GM18873 (cell line): ENCODE data around the gene USP40.

Experiments used
- ATAC-seq: cut with Tn5 transposase; IDR thresholded peaks from one replicate; pipeline ENCODE4 v1.9.1; 2021; ENCODE audit warnings: mild to moderate bottlenecking, moderate library complexity, moderate number of reproducible peaks; ENCODE audit not compliant: unreplicated experiment, low FRiP score

USP40 gene

DNA sequence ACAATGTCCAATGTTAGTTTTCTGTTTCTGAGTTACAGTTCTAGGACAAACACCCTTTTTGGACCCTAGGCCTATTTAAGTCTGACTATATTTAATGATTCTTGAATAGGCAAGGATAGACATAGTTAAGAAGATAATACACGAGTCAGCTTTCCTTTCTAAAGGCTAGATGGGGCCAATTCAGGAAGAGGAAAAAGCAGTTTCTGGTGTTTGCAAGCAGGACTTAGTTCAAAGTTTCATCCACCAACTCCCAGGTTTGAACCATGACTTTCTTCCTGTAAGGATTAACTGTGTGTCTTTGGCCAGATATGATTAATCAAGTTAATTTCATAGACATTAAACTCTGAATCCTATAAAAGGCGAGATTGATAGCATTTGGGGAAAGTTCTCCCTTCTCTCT, 66.7 kb downstream of the USP40 start:
- no peak for ATAC-seq

DNA sequence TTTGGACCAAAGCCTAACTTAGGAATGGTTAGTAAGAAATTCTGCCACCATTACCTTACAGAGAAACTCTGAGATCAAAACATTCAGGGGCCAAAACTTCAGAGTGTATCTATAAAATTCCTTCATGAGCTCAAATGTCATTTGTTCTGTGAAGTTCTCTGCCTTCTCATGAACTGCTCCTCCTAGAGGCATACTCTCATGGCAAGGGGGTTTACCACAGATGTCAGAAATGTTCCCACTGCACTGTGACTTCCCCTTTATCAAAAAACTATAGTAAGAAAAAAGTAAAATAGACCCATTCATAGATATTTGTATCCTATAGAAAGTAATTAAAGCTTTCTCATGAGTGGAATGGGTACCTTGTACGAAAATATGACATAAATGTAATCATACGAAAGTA, 68.5 kb downstream of the USP40 start:
- no peak for ATAC-seq

DNA sequence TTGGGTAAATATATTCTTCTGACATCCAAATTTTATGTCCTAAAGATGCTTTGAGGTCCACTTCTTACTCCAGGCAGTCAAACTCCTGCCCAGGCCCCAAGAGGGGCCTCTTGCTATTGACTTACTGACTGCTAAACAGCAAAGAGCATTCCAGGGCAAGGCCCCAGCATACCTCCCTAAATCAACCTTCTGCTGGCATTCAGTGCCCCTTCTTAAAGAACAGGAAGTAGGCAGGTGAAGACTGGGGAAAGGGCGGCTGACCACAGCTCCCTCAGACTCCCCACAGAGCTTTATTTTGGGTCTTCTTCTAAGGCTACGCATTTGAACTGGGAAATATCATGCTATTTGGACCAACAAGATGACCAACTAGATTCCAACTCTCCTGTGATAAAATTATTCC, 68.9 kb downstream of the USP40 start:
- ATAC-seq, result no peak

DNA sequence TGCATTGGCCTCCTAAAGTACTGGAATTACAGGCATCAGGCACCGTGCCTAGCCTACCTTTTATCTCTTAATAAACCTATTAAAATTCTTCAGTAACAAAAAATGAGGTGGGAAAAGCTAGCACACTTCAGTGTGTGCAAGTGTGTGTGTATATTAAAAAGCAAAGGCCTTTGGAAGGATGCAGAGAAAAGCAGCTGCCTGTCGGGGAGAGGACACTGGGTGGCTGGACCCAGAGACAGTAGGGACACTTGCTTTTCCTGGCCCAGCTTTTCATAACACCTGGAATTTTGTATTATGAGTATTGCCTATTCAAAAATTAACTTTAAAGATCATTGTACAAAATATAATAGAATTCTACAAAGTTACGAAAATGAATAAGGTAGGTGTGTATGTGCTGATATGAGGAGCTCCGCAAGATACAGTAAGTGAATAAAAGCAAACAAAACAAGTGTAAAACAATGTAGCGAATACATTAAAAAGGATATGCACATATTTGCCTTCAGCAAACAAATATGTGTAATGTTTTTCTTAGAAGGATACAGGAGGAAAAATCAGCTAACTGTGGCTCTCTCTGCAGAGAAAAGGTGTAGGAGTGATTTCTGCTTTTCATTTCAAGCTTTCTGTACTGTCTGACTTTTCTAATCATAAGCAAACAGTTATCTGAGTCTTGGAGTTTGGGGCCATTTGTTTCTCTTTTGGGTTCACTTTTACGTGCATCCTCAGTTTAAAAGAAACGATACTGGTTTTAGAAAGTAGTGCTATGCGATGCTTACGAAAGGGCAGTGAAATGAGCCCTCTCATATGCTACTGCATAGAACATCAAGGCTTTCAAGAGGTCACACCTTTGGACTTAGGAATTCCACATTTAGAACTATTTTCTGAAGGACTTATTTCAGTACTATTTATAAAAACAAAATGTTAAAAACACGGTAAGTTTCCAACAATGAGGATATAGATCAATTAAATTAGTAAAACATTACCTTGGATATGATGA, 70.8 kb downstream of the USP40 start:
- ATAC-seq, result no peak

DNA sequence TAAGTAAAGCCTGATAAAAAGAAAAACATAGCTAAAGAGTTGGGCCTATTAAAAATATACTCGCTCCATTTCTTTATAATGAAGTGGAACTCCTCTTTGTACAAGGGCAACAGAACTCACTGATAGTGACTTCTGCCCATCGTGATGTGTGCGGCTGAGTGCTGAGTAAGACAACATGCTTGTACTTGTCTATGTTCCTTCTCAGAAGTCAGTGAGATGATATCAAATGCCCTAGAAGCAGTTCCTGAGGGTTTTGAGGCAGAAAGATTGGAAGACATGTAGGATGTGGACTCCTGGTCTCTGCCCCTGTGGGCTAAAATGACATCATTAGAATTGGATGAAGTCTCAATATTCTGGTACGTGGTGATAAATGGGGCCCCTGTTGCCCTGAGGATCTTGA, 73.8 kb downstream of the USP40 start:
- ATAC-seq, result no peak

DNA sequence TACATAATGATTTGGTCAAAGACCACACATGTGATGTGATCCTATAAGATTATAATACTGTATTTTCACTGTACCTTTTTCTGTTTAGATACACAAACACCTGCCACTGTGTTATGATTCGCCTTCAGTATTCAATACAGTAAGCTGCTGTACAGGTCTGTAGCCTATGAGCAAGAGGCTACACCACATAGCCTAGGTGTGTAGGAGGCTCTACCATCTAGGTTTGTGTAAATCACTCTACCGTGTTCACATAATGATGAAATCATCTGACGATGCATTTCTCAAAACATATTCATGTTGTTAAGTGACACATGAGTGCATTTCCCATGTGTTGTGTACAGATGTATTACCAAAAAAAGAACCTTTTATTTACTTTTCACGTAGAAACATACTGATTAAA, 74.5 kb downstream of the USP40 start:
- ATAC-seq, result no peak

DNA sequence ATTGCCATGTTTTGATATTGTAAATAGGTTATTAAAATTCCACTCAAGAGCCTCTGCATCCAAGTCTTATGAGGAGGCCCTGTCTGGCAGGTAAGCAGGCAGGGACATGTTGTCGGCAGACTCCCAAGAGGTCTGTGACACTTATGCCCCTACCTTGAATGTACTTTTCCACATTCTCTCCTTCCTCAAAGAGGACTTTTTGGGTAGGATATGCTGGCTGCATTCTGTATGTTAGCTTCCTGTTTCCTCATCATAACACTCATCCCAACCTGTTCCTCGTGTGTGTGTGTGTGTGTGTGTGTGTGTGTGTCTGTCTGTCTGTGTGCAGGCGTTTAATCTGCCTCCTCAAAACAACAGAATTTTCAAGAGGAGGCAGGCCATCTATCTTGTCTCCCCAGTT, 75.3 kb downstream of the USP40 start:
- ATAC-seq, result no peak

DNA sequence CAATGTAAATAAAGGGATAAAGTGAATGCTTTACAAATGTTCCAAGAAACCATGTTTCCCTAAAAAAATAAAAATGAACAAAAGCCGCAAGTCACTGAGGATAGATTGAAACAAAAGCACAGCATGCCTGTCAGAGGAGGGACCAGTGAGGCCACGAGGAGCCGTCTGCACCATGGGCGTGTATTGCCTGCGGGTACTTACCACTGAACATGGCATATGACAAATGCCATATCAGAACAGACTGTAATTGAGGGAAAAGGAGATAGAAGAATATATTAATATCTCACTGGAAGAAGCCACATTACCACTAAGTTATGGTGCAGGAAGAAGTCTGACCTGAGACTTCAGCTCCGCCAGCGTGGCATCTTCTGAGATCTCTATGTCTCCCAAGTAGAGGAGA, 75.8 kb downstream of the USP40 start:
- ATAC-seq, result no peak

DNA sequence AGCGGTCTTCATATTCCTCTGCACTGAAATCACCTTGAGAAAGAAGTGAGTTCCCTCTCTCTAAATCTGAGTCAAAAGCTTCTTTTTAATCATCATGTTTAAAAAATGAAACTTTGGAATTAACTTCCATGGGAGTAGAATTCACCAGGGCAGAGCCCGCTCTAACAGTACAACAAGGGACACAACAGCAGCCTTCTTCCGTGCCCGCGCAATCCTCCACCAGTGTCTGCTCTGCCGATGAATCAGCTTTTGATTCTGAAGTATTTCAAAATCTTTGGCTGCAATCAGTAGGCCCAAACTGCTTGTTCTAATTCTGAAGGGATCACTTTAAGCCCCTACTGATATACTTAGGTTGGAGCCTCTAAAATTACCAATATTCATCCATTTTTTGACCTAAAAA, 76.9 kb downstream of the USP40 start:
- no peak for ATAC-seq

DNA sequence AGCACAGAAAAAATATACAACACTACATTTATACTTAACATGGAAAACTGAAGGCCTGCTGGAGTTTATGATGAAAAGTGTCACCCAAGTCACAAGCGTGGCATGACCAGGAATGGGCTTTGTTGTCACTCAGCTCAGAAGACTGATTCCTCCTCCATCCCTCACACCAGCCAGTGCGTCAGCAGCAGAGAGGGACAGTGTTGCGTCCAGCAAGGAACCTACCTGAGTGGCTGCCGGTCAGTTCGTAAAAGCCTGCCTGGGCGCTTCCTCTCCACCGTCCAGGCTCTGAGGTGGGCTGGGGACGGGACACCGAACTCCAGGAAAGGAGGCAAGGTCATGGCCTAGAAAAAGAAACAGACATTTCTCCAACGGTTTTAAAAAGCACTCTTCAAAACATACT, 77.4 kb downstream of the USP40 start:
- ATAC-seq, result no peak

DNA sequence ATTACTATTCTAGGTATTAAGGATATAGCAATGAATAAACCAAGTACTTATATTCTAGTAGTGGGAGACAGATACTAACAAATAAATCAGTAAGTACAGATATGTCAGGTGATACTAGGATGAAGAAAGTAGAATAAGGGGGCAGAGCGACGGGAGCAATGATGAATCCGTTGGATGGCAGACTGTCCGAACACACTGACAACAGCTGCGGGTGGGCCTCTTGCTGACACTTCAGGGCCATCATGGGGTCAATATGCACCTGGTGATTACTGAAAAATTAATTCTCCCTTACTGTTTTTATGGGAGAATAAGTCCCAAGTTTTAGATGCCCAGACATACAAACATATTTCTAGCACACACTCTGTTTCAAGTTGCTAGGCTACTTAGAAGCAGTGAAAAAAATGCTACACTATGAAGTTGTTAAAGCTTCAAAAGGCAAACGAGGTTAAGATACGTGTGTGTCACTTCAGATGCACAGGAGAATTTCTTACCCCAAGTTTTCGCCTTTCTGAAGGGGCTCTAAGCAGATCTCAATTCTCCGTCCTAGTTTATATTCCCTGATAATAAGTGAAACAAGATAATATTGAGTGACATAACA, 78.7 kb downstream of the USP40 start:
- no peak for ATAC-seq

DNA sequence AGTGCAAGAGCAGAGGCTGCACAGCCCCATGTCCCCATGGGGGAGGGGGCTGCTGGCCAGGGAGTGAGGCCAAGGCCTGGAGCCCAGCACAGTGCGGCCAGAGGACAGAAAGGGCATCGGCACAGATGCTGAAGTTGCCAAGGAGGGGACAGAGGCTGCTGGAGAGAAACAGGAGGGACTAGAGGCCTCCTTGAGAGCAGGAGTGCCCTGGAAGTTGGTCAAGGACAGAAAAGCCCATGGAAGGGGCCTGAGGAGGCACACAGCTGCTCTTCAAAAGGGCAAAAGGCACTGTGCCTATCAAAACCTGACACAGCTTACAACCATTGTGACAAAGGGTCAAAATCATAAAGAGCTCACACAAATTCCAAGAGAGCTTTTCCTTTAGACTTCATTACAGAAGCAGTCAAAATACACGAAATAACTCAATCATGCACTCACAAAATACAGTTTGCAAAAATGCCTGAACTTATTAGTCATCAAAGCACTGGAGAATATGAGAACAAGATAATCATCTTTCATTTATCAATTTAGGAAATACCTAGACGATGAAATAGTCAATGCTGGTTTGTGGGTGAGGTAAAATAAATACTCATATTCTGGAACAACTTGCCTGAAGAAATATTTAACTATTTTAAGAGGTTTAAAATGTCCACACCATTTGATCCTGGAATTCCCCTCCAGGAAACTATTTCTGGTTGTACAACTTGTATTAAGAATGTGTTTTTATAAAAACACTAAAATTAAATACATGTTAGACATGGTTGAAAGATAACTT, 79.6 kb downstream of the USP40 start:
- no peak for ATAC-seq

DNA sequence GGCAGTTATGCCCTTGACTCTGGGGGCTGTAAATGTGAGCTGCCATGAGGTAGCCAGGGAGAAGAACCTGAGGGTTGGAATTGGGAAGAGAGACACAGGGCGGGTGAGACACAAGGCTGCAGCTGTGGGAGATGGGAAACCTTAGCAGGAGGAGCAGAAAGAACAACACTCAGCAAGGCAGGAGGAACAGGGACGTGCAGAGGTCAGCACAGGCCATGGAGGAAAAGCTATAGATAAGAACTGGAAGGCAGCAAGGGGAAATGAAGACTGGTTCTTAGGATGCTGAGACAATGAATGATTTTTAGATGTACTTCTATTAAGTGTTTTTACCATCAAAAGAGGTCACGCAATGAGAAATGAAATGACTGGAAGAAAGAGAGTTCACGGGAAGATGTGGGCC, 80.2 kb downstream of the USP40 start:
- no peak for ATAC-seq

DNA sequence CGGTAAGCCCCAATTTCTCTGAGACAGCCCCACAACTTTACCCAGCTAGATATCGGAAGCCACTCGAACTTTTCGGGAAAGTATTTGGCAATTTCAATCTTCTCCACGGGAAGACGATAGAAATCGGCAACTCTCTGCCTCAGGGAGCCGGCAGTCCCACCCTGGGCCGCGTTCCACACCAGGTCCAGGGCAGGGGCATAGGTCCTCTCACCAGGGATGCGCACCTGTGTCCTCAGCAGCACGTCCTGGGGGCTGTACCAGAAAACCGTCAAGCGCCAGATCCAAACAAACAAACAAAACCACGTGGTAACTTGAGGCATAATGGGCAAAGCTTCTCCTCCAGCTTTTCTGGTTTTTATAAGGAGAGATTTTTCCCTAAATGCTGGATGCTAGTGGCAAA, 80.9 kb downstream of the USP40 start:
- no peak for ATAC-seq

DNA sequence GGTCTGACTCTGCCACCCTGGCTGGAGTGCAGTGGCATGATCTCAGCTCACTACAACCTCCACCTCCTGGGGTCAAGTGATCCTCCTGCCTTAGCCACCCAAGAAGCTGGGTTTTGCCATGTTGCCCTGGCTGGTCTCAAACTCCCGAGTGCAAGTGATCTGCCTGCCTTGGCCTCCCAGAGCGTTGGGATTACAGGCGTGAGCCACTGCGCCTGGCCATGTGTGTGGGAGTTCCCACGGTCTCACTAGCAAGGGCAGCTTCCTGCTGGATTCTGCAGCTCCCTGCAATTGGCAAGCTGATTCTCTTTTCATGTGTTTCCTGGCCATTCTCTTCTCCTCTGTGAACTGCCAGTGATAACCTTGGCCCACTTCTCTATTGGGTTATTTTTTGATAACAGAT, 84.0 kb downstream of the USP40 start:
- no peak for ATAC-seq

DNA sequence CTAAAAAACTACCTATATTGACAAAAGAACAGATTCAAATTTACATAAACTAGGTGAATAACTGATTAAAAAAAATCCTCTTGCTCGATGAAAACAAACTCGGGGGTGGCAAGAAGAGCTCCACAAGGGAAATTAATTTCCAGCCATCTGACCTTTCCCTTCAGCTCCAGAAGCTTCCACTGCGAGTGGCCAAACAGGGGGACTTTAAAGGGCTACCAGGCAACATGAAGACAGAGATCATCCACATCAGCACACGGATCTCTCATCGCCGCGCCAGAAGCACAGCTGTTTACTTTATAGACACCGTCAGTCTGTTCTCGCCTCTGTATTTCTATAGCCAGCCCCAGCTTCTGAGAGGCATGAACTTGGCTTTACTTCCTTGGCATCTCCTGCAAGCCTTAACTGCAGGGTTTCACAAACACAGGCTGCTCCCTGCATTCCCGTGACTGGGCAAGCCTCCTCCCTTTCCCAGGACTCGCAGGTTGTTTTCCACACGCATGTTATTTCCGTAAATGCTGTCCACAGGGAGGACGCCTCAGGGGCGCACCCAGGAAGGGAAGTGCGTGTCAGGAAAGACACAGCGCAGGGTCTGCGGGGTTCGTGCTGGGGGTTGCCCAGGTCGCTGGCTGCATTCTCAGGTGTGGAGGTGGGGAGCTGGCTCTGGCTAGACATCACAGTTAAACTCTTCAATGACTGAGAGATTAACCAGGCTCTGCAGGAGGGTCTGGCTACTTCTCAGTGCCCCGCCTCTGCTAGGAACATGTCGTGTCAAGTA, 85.0 kb downstream of the USP40 start:
- ATAC-seq, result no peak

DNA sequence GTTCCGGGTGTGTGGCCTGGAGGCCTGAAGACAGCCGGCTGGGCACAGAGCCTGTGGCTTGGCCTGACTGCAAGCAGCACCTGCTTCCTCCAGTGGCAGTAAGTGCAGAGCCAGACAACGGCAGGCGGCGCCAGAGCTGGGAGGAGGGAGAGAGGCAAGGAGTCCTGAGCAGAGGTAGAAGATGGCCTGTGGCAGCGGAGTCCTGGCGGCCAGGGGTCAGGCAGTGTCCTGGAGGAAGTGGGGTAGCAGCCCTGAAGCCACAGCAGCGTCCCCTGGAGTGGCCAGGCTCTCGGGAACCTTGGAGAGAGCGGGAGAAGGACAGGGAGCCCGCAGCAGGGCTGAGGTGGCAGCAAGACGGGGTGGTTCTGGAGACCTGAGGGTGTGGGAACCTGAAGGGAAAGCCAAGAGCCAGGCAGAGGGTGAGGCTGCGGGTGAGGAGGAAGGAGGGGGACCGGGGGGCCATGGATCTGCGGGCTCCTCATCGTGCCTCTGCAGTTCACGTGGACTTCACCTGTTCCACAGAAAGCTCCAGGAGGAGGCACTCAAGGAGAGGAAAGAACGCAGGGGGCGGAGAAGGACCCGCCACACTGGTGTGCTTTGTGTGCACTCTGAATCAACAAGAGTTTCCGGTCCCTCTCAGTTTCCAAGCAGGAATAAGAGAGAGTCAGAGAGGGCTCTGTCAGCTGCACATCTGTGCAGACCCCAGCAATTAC, 85.9 kb downstream of the USP40 start:
- ATAC-seq, result no peak

DNA sequence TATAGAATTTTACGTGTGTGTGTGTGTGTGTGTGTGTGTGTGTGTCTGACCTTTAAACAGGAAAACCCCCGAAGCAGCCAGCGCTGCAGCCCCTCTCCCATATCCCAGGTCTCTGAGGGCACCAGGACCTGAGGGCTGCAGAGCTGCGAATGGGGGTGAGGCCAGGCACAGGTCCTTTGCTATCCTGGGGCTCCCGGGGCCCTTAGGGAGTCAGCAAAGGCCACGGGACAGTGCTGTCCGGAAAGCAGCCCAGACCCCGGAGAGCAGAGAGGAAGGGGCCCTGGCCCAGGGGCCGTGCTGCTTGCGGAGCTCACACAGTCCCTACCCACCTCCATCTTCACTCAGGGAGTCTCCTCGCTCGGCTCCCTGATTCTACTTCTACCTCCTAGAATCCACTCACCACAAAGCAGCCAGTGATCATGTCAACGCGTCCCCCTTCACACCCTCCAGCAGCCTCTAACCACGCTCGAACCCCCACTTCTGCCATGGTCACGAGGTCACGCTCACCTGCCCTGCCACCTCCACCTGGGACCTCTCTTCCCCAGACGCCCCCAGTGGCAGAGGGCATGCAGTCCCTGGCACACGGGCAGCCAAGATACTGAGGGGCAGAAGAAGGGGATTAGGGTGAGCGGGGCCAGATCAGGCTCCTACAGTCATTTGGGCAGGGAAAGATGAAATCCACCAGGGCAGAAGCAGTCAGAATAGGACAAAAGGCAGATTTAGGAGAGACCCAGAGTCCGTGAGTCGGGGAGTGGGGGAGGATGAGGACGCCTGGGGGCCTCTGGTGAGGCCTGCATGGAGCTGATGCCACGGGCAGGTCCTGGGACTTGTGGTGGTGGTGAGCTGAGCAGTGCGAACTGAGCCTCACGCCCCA, 86.7 kb downstream of the USP40 start:
- no peak for ATAC-seq
